Esophagus muscularis mucosa (tissue), 4 donors: ENCODE data around the gene SMC4. TPM values are rescaled to one million over a fixed set of nuclear protein-coding genes. Genes with fewer than 3 reads are reported as not detected.

Source experiments
- DNase-seq: peaks from one replicate; pipeline ENCODE4 v3.0.0-alpha.2; 2017; ENCODE audit errors: extremely low spot score
- H3K27ac ChIP-seq, 4 donors: fragments of 200-600 bp; sonication (generic); replicated peaks in 1 of 4; 1 replicate in 3 of 4; 2 replicates in 1 of 4; pipeline ENCODE4 v1.5.1; 2016 to 2019; ENCODE audit warnings: mild to moderate bottlenecking in 1 of 4
- H3K27me3 ChIP-seq, 4 donors: fragments of 200-600 bp; sonication (generic); one replicate each; pipeline versions ENCODE4 v1.5.1 to v1.6.0; 2016 to 2019
- H3K36me3 ChIP-seq, 4 donors: fragments of 200-600 bp; sonication (generic); one replicate each; pipeline ENCODE4 v1.5.1; 2016 to 2019
- H3K4me1 ChIP-seq, 4 donors: fragments of 200-600 bp; sonication (generic); one replicate each; pipeline ENCODE4 v1.5.1; 2016 to 2019
- H3K4me3 ChIP-seq, 4 donors: fragments of 200-600 bp; sonication (generic); 1 replicate in 2 of 4; 2 replicates in 2 of 4; pipeline ENCODE4 v1.5.1; 2016 to 2019; ENCODE audit warnings: mild to moderate bottlenecking in 4 of 4, moderate library complexity in 1 of 4
- H3K9me3 ChIP-seq, 4 donors: fragments of 200-600 bp; sonication (generic); 1 replicate in 3 of 4; 2 replicates in 1 of 4; pipeline ENCODE4 v1.5.1; 2016 to 2019
- CTCF ChIP-seq, 3 experiments: fragments of 200-600 bp in 2 of 3; fragments of 450-650 bp in 1 of 3; sonication (generic) in 2 of 3; IDR thresholded peaks; one replicate each; pipeline ENCODE4 v1.5.1; 2017 to 2019; ENCODE audit warnings: antibody characterized with exemption in 3 of 3, mild to moderate bottlenecking in 2 of 3, moderate library complexity in 1 of 3
- EP300 ChIP-seq: sonication (generic); formaldehyde crosslinking; IDR thresholded peaks from one replicate; pipeline ENCODE4 v1.6.1; 2017; ENCODE audit warnings: antibody characterized with exemption
- POLR2A ChIP-seq: fragments of 450-650 bp; IDR thresholded peaks from one replicate; pipeline ENCODE4 v1.6.1; 2017; ENCODE audit warnings: antibody characterized with exemption, moderate library complexity, mild to moderate bottlenecking, low read depth
- POLR2AphosphoS5 ChIP-seq, 2 donors: sonication (generic); formaldehyde crosslinking; IDR thresholded peaks; one replicate each; pipeline ENCODE4 v1.6.1; 2017; ENCODE audit warnings: antibody characterized with exemption in 2 of 2
- WGBS: methylation state at CpG from one replicate; pipeline ENCODE4 v1.1.5; 2018; 5-methylcytosine and 5-hydroxymethylcytosine counted together
- intact Hi-C: fragments of 100-400 bp; cut with DNase I; formaldehyde crosslinking; loops from one replicate; pipeline ENCODE4 v1.15.1; 2023
- total RNA-seq, 4 donors: library from RNA; depleted of rRNA; stranded (reverse); fragments of >200 nt; gene quantifications; one replicate each; pipeline versions ENCODE4 v1.1.0 to v1.2.1, GENCODE V29; 2016

SMC4 gene
- total RNA-seq, 4 donors from 2014 or later: 14.7 to 19.8 (median 17.9) TPM

- TF ChIP-seq EP300 (no peak), POLR2A (no peak), CTCF (IDR thresholded peaks at IDR 0.05) (no peak), POLR2AphosphoS5 (IDR thresholded peaks at IDR 0.05) (no peak)
- 93% methylated on average over 13 of the region's 13 CpGs for WGBS
- Histone ChIP-seq H3K9me3 (peaks cover 0 to 11% (median 0%) of the 10 kb centered on the region in 4 donors), H3K27me3 (peaks cover 0 to 22% (median 5%) of the 10 kb centered on the region in 4 donors), H3K27ac (no peak overlapping the region), H3K4me1 (peaks cover 14 to 27% (median 21%) of the 10 kb centered on the region in 4 donors), H3K36me3 (no peaks in the 10 kb centered on the region), H3K4me3 (no peak overlapping the region)
- DNase-seq: no peak
- intact Hi-C loops: no loop called here
These were observed 47.1 kb downstream of the SMC4 start for GRCh38 chr3:160446522-160447056.

DNA sequence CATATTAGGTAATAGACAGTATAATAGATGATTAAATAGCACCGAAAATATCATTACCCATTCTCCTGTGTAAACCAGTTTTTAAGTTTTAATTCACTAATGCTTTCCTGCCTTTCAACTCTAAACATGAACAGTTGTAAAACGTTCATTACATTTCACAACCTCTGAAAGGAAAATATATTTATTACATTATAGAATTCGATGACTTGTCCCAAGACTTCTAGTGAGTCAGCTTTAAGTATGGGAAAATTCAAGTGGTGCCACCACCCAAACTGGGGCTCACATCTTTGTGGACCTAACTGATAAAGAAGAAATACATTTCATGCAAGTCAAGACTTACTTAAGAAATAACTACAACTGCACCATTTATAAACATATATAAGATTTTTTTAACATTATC lies 48.1 kb downstream of the SMC4 start:
- DNase-seq: no peak
- Histone ChIP-seq H3K9me3 (peaks cover 0 to 11% (median 0%) of the 10 kb centered on the region in 4 donors), H3K4me1 (peaks cover 14 to 27% (median 21%) of the 10 kb centered on the region in 4 donors), H3K36me3 (no peaks in the 10 kb centered on the region), H3K27me3 (peaks cover 0 to 22% (median 5%) of the 10 kb centered on the region in 4 donors), H3K4me3 (no peak overlapping the region), H3K27ac (no peak overlapping the region)
- 48% methylated on average over 3 of the region's 3 CpGs for WGBS
- no peak for TF ChIP-seq CTCF (IDR thresholded peaks at IDR 0.05)
- no peak for TF ChIP-seq POLR2AphosphoS5 (IDR thresholded peaks at IDR 0.05)
- TF ChIP-seq EP300: no peak
- no peak for TF ChIP-seq POLR2A
- intact Hi-C loops: no loop called here

DNA sequence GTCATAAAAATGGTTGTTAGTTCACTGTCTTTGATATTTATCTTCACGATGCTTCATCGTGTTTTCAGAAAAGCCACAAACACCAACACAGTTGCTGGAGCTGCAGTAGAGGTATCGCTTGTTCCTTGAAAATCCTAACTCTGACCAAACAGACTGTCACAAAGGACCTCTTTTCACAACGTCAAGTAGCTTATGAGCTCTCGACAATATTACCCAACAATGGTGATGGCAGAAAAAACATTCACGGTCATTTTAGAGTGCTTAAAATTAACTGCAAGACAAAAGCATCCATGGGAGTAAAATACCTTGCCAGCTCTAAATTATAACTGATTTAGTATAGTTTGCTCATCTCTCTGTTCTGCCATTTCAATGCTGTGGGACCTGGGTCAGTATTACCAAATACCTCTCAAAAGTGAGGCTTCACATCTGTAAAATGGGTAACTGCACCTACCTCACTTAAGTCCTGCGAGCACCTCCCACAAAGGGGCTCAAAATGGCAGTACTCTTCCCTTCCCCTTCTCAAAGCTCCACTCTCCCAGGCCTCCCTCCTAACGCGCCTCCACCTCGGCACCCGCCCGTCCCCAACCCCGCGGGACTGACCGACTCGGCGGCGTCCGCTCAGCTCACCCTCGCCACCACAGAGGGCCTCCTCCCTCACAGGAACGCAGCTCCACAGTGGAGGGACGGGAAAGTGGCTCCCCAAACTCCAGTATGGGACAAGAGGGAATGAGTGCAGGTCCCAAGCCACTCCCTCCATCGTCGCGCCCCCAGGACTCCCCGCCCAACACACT lies 49.6 kb downstream of the SMC4 start:
- WGBS: 2% methylated on average over 26 of the region's 26 CpGs
- DNase-seq: no peak
- Histone ChIP-seq H3K4me3 (peak overlapping the region; percentile 58 to 69 (median 60)), H3K9me3 (peaks cover 0 to 11% (median 0%) of the 10 kb centered on the region in 4 donors), H3K27ac (peak overlapping the region; percentile 70 to 83 (median 76)), H3K36me3 (no peaks in the 10 kb centered on the region), H3K4me1 (peaks cover 14 to 27% (median 21%) of the 10 kb centered on the region in 4 donors), H3K27me3 (peaks cover 0 to 22% (median 5%) of the 10 kb centered on the region in 4 donors)
- no peak for TF ChIP-seq CTCF (IDR thresholded peaks at IDR 0.05)
- intact Hi-C loops: no loop called here

GRCh38 chr3:160449636-160450598 lies 50.5 kb downstream of the SMC4 start, which contains the start of gene TRIM59:
TSS of gene TRIM59 (minus strand) at chr3:160449786. CDS start at chr3:160439183, 10,603 bp downstream.
- 17% methylated on average over 17 of the region's 71 CpGs for WGBS
- peak; percentile 67 to 74 for TF ChIP-seq POLR2AphosphoS5 (IDR thresholded peaks at IDR 0.05)
- TF ChIP-seq EP300: no peak
- Histone ChIP-seq H3K27ac (peak within 1 kb of the TSS; percentile 70 to 83 (median 76)), H3K36me3 (no peaks in the 10 kb centered on the region), H3K27me3 (peaks cover 0 to 22% (median 5%) of the 10 kb centered on the region in 4 donors), H3K4me3 (peak within 1 kb of the TSS; percentile 58 to 69 (median 60)), H3K4me1 (peaks cover 14 to 27% (median 21%) of the 10 kb centered on the region in 4 donors), H3K9me3 (peaks cover 0 to 11% (median 0%) of the 10 kb centered on the region in 4 donors)
- intact Hi-C loops: no loop called here
- peak; percentile 96 for DNase-seq
